Left lung (tissue), 10 donors: ENCODE data around the gene SP8. TPM values are rescaled to one million over a fixed set of nuclear protein-coding genes. Genes with fewer than 3 reads are reported as not detected.

Experiments
- ATAC-seq: fragments of 200-7000 bp; cut with Tn5 transposase; one replicate; pipeline ENCODE4 v1.9.1; 2020; ENCODE audit warnings: moderate library complexity
- DNase-seq, 4 donors: peaks; one replicate each; pipeline ENCODE4 v3.0.0-alpha.2; 2013 to 2020
- H3K27ac ChIP-seq, 2 donors: fragments of 200-600 bp; sonication (generic) in 1 of 2; one replicate each; pipeline versions ENCODE4 v1.5.0 to v1.8.0; 2020 to 2021
- H3K27me3 ChIP-seq, 2 donors: fragments of 200-600 bp; sonication (generic) in 1 of 2; one replicate each; pipeline versions ENCODE4 v1.5.0 to v1.8.0; 2020 to 2021
- H3K36me3 ChIP-seq, 2 donors: fragments of 200-600 bp; sonication (generic) in 1 of 2; one replicate each; pipeline versions ENCODE4 v1.5.0 to v1.8.0; 2020 to 2021
- H3K4me1 ChIP-seq, 2 donors: fragments of 200-600 bp; one replicate each; pipeline ENCODE4 v1.8.0; 2021
- H3K4me3 ChIP-seq, 2 donors: fragments of 200-600 bp; sonication (generic) in 1 of 2; one replicate each; pipeline versions ENCODE4 v1.5.0 to v1.8.0; 2020 to 2021; ENCODE audit warnings: mild to moderate bottlenecking in 1 of 2
- H3K9me3 ChIP-seq, 2 donors: fragments of 200-600 bp; sonication (generic) in 1 of 2; one replicate each; pipeline versions ENCODE4 v1.5.0 to v1.8.0; 2020 to 2021
- CTCF ChIP-seq, 2 donors: fragments of 200-600 bp; sonication (generic) in 1 of 2; IDR thresholded peaks; one replicate each; pipeline versions ENCODE4 v1.5.0 to v1.8.0; 2021; ENCODE audit warnings: antibody characterized with exemption in 2 of 2
- intact Hi-C, 2 donors: fragments of 100-400 bp; cut with DNase I; formaldehyde crosslinking; loops; one replicate each; pipeline versions ENCODE4 v1.11.2 to v1.14.2; 2022
- polyA plus RNA-seq, 6 donors: library from polyadenylated mRNA; unstranded; fragments of 120-200 nt; gene quantifications; one replicate each; pipeline ENCODE4 v1.2.1, GENCODE V29; 2013; ENCODE audit not compliant: insufficient read length in 6 of 6
- total RNA-seq, 2 donors: library from RNA; stranded (reverse); fragmentation: NEBNext Ultra II Directional; extraction: Animal tissue kit (Norgen Biotek cat#: 25700); gene quantifications; one replicate each; pipeline ENCODE4 v1.2.1, GENCODE V29; 2021
- donor health status: DM: no; HTN: yes; CAD: no.
- donor health status: DM: no; HTN: no; CAD: no.

The SP8 gene
- total and polyA plus RNA-seq, 8 donors, result not detected

DNA sequence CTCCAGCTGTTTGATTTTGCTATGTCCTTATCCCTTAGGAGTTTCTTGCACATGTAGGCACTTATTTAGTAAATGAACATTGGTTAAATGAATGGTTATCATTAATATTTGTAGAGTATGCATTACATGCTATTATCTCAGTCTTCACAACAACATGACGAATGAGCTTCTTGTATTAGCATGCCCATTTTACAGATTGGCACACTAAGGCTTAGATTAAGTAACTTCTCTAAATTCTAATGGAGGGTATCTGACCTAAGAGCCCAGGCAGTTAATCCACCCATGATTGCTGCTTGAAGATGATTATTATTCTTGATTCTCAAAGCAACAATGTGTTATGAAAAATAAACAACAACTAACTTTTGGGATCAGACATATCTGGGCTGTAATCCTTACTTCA lies 32.7 kb downstream of the SP8 start:
- H3K27me3 ChIP-seq, result no peaks in the 10 kb centered on the region
- H3K4me3 ChIP-seq, result no peak overlapping the region
- intact Hi-C loops, result no loop called here
- ATAC-seq (no peak), DNase-seq (no peak)
- no peaks in the 10 kb centered on the region for H3K9me3 ChIP-seq
- H3K4me1 ChIP-seq, result no peaks in the 10 kb centered on the region
- H3K27ac ChIP-seq, result no peak overlapping the region
- H3K36me3 ChIP-seq, result no peaks in the 10 kb centered on the region
- no peak for TF ChIP-seq CTCF (IDR thresholded peaks at IDR 0.05)

DNA sequence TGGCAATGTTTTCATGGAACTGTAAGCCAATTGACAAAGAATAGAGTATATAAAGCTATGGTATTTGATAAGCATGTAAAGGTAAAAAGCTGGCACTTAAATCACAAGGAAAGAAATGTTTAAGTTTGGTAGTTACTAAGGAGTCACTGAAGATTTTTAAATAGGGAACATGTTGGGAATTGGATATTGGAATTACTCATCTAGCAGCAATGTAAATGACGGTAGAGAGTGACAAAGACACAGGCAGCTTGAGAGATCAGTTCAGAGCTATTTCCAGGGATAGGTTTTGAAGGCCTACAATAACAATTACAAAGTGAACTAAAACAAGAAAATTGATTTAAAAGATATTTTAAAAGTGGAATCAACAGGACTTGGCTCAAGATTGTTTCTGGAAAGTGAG lies 36.8 kb downstream of the SP8 start:
- Histone ChIP-seq H3K9me3 (no peaks in the 10 kb centered on the region), H3K27ac (no peak overlapping the region), H3K27me3 (peaks cover 0 to 6% of the 10 kb centered on the region in 2 donors), H3K36me3 (no peaks in the 10 kb centered on the region), H3K4me3 (no peak overlapping the region), H3K4me1 (no peaks in the 10 kb centered on the region)
- no peak for DNase-seq
- TF ChIP-seq CTCF (IDR thresholded peaks at IDR 0.05), result no peak
- ATAC-seq, result no peak
- intact Hi-C loops, result no loop called here

- ATAC-seq (no peak), DNase-seq (no peak)
- Histone ChIP-seq H3K9me3 (no peaks in the 10 kb centered on the region), H3K36me3 (no peaks in the 10 kb centered on the region), H3K27me3 (peaks cover 0 to 6% of the 10 kb centered on the region in 2 donors), H3K4me1 (no peaks in the 10 kb centered on the region), H3K27ac (no peak overlapping the region), H3K4me3 (no peak overlapping the region)
- intact Hi-C loops, result no loop called here
- no peak for TF ChIP-seq CTCF (IDR thresholded peaks at IDR 0.05)
These were observed 37.8 kb downstream of the SP8 start for GRCh38 chr7:20748853-20749252.

- DNase-seq (no peak), ATAC-seq (no peak)
- Histone ChIP-seq H3K4me1 (no peaks in the 10 kb centered on the region), H3K27me3 (peaks cover 0 to 6% of the 10 kb centered on the region in 2 donors), H3K27ac (no peak overlapping the region), H3K4me3 (no peak overlapping the region), H3K9me3 (no peaks in the 10 kb centered on the region), H3K36me3 (no peaks in the 10 kb centered on the region)
- intact Hi-C loops, result no loop called here
- TF ChIP-seq CTCF (IDR thresholded peaks at IDR 0.05), result no peak
These were observed 39.7 kb downstream of the SP8 start for GRCh38 chr7:20747001-20747400.

DNA sequence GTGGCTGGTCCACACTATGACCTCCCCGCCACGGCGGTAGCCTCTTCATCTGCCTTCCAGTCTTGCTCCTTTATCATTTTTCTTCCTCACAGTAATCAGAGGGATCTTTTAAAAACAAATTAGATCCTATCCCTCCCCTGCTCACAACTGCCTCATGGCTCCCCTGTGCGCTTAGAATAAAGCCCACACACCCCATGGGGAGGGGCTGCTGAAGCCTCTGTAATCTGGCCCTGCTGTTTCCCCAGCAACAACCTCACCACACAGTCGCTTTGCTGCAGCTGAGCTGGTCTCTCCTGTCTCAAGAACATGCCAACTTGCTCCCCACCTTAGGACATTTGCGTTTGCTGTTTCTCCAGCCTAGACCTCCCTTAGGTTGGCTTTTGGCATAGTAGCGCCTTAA lies 41.0 kb downstream of the SP8 start:
- DNase-seq, result no peak
- Histone ChIP-seq H3K27me3 (peaks cover 0 to 6% of the 10 kb centered on the region in 2 donors), H3K4me3 (no peak overlapping the region), H3K36me3 (no peaks in the 10 kb centered on the region), H3K27ac (no peak overlapping the region), H3K9me3 (no peaks in the 10 kb centered on the region), H3K4me1 (no peaks in the 10 kb centered on the region)
- intact Hi-C loops, result no loop called here
- TF ChIP-seq CTCF (IDR thresholded peaks at IDR 0.05), result no peak
- no peak for ATAC-seq
